ENCODE data around the gene GOSR2.
"Not testable (repeated sequence)": the region's sequence is repeated elsewhere in the genome, so short reads cannot be mapped to it uniquely, and the experiment has no call there.

DNA sequence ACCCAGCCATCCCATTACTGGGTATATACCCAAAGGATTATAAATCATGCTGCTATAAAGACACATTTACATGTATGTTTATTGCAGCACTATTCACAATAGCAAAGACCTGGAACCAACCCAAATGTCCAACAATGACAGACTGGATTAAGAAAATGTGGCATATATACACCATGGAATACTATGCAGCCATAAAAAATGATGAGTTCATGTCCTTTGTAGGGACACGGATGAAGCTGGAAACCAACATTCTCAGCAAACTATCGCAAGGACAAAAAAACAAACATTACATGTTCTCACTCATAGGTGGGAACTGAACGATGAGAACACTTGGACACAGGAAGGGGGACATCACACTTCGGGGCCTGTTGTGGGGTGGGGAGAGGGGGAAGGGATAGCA is 998 bp upstream of the GOSR2 start:
- not testable (repeated sequence) for TF ChIP-seq EP300 (conservative IDR thresholded peaks at IDR 0.05; ENCODE audit: poor library complexity, severe bottlenecking); POLR2AphosphoS5 (IDR thresholded peaks at IDR 0.05); EZH2 (IDR thresholded peaks at IDR 0.05; ENCODE audit: borderline replicate concordance, insufficient read depth, low read length, poor library complexity, severe bottlenecking); SMC3 (conservative IDR thresholded peaks at IDR 0.05; ENCODE audit: poor library complexity); RAD21 (conservative IDR thresholded peaks at IDR 0.05); TAF1 (IDR thresholded peaks at IDR 0.05; ENCODE audit: low read depth); MXI1 (conservative IDR thresholded peaks at IDR 0.05; ENCODE audit: poor library complexity, severe bottlenecking)
- TF ChIP-seq, protein P1, sequence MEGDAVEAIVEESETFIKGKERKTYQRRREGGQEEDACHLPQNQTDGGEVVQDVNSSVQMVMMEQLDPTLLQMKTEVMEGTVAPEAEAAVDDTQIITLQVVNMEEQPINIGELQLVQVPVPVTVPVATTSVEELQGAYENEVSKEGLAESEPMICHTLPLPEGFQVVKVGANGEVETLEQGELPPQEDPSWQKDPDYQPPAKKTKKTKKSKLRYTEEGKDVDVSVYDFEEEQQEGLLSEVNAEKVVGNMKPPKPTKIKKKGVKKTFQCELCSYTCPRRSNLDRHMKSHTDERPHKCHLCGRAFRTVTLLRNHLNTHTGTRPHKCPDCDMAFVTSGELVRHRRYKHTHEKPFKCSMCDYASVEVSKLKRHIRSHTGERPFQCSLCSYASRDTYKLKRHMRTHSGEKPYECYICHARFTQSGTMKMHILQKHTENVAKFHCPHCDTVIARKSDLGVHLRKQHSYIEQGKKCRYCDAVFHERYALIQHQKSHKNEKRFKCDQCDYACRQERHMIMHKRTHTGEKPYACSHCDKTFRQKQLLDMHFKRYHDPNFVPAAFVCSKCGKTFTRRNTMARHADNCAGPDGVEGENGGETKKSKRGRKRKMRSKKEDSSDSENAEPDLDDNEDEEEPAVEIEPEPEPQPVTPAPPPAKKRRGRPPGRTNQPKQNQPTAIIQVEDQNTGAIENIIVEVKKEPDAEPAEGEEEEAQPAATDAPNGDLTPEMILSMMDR (IDR thresholded peaks at IDR 0.05; ENCODE audit: poor library complexity, severe bottlenecking): not testable (repeated sequence)
- TF ChIP-seq, protein P2, sequence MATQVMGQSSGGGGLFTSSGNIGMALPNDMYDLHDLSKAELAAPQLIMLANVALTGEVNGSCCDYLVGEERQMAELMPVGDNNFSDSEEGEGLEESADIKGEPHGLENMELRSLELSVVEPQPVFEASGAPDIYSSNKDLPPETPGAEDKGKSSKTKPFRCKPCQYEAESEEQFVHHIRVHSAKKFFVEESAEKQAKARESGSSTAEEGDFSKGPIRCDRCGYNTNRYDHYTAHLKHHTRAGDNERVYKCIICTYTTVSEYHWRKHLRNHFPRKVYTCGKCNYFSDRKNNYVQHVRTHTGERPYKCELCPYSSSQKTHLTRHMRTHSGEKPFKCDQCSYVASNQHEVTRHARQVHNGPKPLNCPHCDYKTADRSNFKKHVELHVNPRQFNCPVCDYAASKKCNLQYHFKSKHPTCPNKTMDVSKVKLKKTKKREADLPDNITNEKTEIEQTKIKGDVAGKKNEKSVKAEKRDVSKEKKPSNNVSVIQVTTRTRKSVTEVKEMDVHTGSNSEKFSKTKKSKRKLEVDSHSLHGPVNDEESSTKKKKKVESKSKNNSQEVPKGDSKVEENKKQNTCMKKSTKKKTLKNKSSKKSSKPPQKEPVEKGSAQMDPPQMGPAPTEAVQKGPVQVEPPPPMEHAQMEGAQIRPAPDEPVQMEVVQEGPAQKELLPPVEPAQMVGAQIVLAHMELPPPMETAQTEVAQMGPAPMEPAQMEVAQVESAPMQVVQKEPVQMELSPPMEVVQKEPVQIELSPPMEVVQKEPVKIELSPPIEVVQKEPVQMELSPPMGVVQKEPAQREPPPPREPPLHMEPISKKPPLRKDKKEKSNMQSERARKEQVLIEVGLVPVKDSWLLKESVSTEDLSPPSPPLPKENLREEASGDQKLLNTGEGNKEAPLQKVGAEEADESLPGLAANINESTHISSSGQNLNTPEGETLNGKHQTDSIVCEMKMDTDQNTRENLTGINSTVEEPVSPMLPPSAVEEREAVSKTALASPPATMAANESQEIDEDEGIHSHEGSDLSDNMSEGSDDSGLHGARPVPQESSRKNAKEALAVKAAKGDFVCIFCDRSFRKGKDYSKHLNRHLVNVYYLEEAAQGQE (IDR thresholded peaks at IDR 0.05; ENCODE audit: borderline replicate concordance): not testable (repeated sequence)

Data from neural cell (in vitro differentiated cells).